Activated CD4-positive, alpha-beta T cell treated with anti-CD3 and anti-CD28 coated beads, Interleukin-2, amount 50 U/mL, for 1 hour (primary cell): ENCODE measurements around the gene CAMK2A.

ENCODE experiments used
- DNase-seq: peaks from one replicate; pipeline ENCODE4 v3.0.0-alpha.2; 2020

CAMK2A gene

GRCh38 chr5:150278046-150278730, 11.4 kb downstream of the CAMK2A start:
- no peak for DNase-seq

- no peak for DNase-seq
These were observed 12.5 kb downstream of the CAMK2A start for GRCh38 chr5:150277043-150277442.

- DNase-seq, result no peak
These were observed 14.8 kb downstream of the CAMK2A start for GRCh38 chr5:150274811-150275210.

- DNase-seq, result no peak
These were observed 17.0 kb downstream of the CAMK2A start for GRCh38 chr5:150272531-150272930.

- no peak for DNase-seq
These were observed 17.6 kb downstream of the CAMK2A start for GRCh38 chr5:150271923-150272322.

- DNase-seq, result no peak
These were observed 18.3 kb downstream of the CAMK2A start for GRCh38 chr5:150271296-150271692.

- no peak for DNase-seq
These were observed 18.9 kb downstream of the CAMK2A start for GRCh38 chr5:150270541-150271295.

GRCh38 chr5:150266871-150267291, 22.7 kb downstream of the CAMK2A start:
- DNase-seq, result no peak

GRCh38 chr5:150265870-150266383, 23.6 kb downstream of the CAMK2A start:
- DNase-seq, result no peak

GRCh38 chr5:150264667-150265603, 24.6 kb downstream of the CAMK2A start:
- DNase-seq, result no peak

GRCh38 chr5:150263801-150264621, 25.6 kb downstream of the CAMK2A start:
- DNase-seq, result no peak

- no peak for DNase-seq
These were observed 26.2 kb downstream of the CAMK2A start for GRCh38 chr5:150263375-150263775.

- DNase-seq, result no peak
These were observed 27.1 kb downstream of the CAMK2A start for GRCh38 chr5:150262502-150262901.

GRCh38 chr5:150261231-150261630, 28.3 kb downstream of the CAMK2A start:
- DNase-seq, result no peak

- no peak for DNase-seq
These were observed 31.4 kb downstream of the CAMK2A start for GRCh38 chr5:150258130-150258529.

- no peak for DNase-seq
These were observed 32.1 kb downstream of the CAMK2A start for GRCh38 chr5:150257424-150257823.

- no peak for DNase-seq
These were observed 33.0 kb downstream of the CAMK2A start for GRCh38 chr5:150256410-150257064.

- no peak for DNase-seq
These were observed 33.7 kb downstream of the CAMK2A start for GRCh38 chr5:150255659-150256409.

- DNase-seq, result no peak
These were observed 34.8 kb downstream of the CAMK2A start for GRCh38 chr5:150254774-150255173.

GRCh38 chr5:150254363-150254762, 35.2 kb downstream of the CAMK2A start:
- no peak for DNase-seq
